ENCODE data around the gene KLK3. TPM values are rescaled to one million over a fixed set of nuclear protein-coding genes. Genes with fewer than 3 reads are reported as not detected.
A peak's percentile ranks its signal among the peaks of the same experiment; 100 is the strongest.

The KLK3 gene
- total RNA-seq, 1 donor from 2014 or later, result not detected

GRCh38 chr19:50902640-50903039 is 47.9 kb downstream of the KLK3 start:
- DNase-seq, result no peak

GRCh38 chr19:50906217-50906616 is 51.5 kb downstream of the KLK3 start:
- DNase-seq, result peak; percentile 52

GRCh38 chr19:50908336-50908735 is 53.6 kb downstream of the KLK3 start:
- no peak for DNase-seq

- peak; percentile 46 for DNase-seq
Measured at GRCh38 chr19:50909240-50910070, 54.7 kb downstream of the KLK3 start.

Other genes starting within 250 kb of the KLK3 start
- gene SYT3, start 215.0 kb upstream of the KLK3 start, total RNA-seq, result under 0.01 TPM in 1 of 2 replicates, not detected in the other
- 0.28 TPM in 1 of 2 replicates, not detected in the other for gene C19orf81, start 205.5 kb upstream of the KLK3 start, total RNA-seq
- gene SHANK1, start 135.1 kb upstream of the KLK3 start, total RNA-seq, result 0.09 and 0.17 TPM in 2 replicates
- gene CLEC11A, start 131.6 kb upstream of the KLK3 start, total RNA-seq, result 0.17 and 0.84 TPM in 2 replicates
- gene GPR32, start 84.5 kb upstream of the KLK3 start, total RNA-seq, result not detected in 2 replicates
- not detected in 2 replicates for gene ACP4, start 64.5 kb upstream of the KLK3 start, total RNA-seq
- not detected in 2 replicates for gene KLK1, start 31.1 kb upstream of the KLK3 start, total RNA-seq
- not detected in 2 replicates for gene KLK15, start 21.3 kb upstream of the KLK3 start, total RNA-seq
- gene KLK2, start 18.5 kb downstream of the KLK3 start, total RNA-seq, result 0.14 TPM in 1 of 2 replicates, not detected in the other
- gene KLK4, start 56.5 kb downstream of the KLK3 start, total RNA-seq, result not detected in 2 replicates
- gene KLK5, start 98.1 kb downstream of the KLK3 start, total RNA-seq, result not detected in 2 replicates
- not detected in 2 replicates for gene KLK6, start 114.7 kb downstream of the KLK3 start, total RNA-seq
- gene KLK7, start 129.0 kb downstream of the KLK3 start, total RNA-seq, result under 0.01 TPM in 1 of 2 replicates, not detected in the other
- not detected in 2 replicates for gene KLK8, start 146.7 kb downstream of the KLK3 start, total RNA-seq
- 0.09 and 1.0 TPM in 2 replicates for gene KLK10, start 164.8 kb downstream of the KLK3 start, total RNA-seq
- gene KLK11, start 171.7 kb downstream of the KLK3 start, total RNA-seq, result not detected in 2 replicates
- gene KLK12, start 180.1 kb downstream of the KLK3 start, total RNA-seq, result not detected in 2 replicates
- not detected in 2 replicates for gene KLK13, start 210.2 kb downstream of the KLK3 start, total RNA-seq
- not detected in 2 replicates for gene KLK14, start 228.0 kb downstream of the KLK3 start, total RNA-seq

Data from dermis blood vessel endothelial cell (primary cell).